Stimulated activated CD4-positive, alpha-beta T cell treated with anti-CD3 and anti-CD28 coated beads, Interleukin-12 subunit alpha, Interleukin-12 subunit beta, amount 100 ng/mL, for 4 hours (primary cell): Measurements from ENCODE around the gene HSD17B2.
"Not testable (repeated sequence)": the region's sequence is repeated elsewhere in the genome, so short reads cannot be mapped to it uniquely, and the experiment has no call there.

Source experiments
- DNase-seq: peaks from one replicate; pipeline ENCODE4 v3.0.0-alpha.2; 2020

HSD17B2 gene

DNA sequence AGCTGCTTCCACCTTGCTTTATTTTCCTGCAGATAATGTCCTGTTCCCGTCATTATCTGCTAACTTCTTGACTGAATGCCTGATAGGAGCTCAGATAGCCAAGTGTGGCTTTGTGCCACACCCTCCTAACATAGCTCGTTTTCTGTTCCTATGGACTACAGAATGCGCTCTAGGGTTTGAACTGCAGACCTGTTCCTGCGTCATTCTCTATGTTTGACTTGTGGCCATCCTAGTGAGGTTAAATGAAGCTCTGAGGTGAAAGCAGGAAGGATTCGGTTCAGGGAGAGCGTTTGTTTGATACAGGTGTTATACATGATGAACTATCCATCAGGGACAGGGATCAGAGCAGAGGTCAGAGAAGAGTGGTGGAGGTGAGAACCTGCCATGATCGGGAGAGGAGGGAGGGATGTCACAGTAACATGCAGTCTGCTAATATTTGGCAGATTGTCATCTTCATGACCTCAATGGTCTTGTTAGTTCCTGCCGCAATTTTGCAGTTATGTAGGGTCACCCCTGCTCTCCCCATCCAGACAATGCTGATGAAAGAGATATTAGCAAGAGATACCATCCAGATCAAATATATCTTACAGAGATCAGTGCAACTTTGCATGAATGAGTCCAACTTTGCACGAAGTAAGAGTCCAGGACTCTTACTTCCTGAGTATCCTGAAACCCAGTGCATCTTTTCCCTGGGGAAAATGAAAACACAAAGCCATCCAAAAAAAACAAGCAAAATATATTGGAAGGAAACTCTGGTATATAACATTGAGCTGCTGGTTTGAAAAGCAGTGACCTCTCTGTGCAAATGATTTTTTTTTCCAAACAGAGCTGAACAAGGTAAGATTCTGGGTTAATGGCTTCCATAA is 102.1 kb downstream of the HSD17B2 start:
- DNase-seq = no peak

DNA sequence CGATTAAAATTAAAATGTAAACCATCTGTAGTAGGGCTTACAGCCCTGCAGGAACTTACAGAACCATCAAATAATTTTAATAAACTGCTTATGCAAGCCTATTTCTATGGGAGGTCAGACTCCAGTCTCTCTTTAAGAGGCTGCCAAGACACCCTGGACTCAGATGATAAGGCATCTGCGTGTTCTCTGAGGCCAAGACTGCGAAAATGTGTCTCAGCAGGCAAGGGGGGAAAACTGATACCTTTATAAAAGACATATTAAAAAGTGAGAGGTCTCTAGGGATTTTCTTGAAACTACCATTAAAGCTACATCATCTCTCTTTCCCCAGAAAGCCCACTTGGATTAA is 102.7 kb downstream of the HSD17B2 start:
- no peak for DNase-seq

DNA sequence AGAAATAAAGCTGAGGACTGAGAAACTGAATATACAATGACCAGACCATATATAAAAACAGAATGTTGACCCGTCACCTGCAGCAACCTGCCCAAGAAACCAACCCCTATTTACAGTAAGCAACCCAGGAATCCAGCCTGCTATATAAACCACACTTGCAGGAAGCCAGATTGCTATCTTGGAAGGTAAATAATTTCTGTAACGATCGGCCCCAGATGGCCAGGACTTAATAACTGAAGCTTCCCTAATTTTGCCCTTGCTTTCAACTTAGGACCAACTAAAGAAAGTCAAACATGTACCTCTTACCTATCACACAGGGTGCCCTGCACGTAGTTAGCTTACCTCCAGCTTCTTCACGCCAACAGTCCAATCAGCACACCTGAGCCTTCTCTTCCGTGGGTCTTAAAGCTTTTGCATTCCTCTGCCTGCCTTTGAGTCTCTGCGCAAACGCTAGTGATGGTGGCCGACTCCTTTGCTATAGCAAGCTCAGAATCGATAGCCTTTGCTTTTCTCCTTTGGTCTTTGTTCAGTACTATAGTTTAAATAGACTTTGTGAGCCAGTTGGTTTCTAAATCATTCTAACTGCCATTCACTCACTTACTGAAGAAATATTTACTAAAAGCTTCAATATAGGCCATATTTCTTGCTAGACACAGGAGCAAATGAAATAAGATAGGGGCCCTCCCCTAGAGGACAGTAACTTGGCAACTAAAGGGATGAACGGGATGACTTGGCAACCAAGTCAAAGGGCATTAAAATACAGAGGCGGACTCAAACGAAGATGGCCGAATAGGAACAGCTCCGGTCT is 103.6 kb downstream of the HSD17B2 start:
- DNase-seq = no peak

DNA sequence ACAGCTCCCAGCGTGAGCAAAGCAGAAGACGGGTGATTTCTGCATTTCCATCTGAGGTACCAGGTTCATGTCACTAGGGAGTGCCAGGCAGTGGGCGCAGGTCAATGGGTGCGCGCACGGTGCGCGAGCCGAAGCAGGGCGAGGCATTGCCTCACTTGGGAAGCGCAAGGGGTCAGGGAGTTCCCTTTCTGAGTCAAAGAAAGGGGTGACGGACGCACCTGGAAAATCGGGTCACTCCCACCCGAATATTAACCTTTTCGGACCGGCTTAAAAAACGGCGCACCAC is 104.2 kb downstream of the HSD17B2 start:
- DNase-seq = not testable (repeated sequence)

DNA sequence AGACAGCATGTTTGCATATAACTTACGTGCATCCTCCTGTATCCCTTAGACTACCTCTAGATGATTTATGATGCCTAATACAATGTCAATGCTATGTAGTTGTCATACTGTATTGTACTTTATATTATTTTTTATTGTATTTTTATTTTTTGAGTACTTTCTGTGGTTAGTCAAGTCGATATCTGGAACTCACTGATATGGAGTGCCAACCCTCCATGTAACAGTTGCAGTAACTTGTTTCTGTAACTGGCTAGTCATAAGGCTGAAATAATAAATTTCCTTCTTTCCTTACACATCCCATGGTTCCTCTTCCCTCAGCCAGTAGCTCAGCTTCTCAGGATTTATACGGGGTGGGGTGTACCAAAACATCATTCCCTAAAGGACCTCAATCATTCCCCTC is 111.5 kb downstream of the HSD17B2 start:
- no peak for DNase-seq

DNA sequence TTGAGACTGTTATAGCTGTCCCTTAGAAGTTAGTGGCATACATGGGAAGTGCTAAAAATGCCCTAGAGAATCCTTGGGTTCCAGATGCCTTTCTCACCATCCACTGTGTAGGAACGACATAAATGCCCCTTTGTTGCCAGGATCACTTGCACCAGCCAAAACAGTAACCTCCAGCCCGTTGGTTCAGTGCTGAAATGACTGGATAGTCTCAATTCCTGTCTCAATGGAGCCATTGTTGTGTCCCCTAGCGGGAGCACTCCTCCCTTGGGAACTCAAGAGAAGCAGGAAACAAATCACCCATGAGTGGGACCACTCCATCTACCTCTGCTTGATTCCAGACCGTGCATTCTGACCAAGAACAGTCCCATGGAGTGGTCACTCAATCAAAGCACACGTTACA is 111.9 kb downstream of the HSD17B2 start:
- DNase-seq = no peak

DNA sequence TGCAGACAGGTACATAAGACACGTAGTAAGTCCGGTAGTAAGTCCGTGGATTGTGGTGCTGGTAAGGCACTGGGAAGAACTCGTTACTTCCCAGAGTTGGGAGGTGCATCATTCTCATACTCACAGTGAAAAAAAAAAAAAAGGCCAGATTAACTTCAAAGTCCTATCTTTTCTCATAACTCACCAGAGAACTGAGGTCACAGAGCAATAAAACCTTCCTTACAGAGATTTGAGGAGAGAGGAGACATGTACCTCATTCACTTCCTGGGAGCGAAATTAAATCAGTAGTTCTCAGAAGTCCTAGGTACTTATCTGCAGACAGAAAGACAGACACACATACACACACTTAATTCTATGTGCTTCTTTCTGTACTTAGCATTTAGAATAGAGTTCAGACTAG is 112.5 kb downstream of the HSD17B2 start:
- DNase-seq = no peak
